WTC11 (cell line): ENCODE data around the gene SYNDIG1. TPM values are rescaled to one million over a fixed set of nuclear protein-coding genes. Genes with fewer than 3 reads are reported as not detected.

Experiments
- ATAC-seq: fragments of 200-7000 bp; cut with Tn5 transposase; 2 replicates; pipeline ENCODE4 v1.10.0; 2021; ENCODE audit warnings: mild to moderate bottlenecking, moderate library complexity
- CTCF ChIA-PET: fragments of 300-600 bp; sonication (Branson Sonifier 250); formaldehyde crosslinking; loops from one replicate; lab custom pipeline; 2021; ENCODE audit warnings: antibody characterized with exemption; lab: Charles Lee
- POLR2A ChIA-PET: fragments of 350-600 bp; sonication (Branson Sonifier 250); formaldehyde crosslinking; loops from one replicate; lab custom pipeline; 2021; ENCODE audit warnings: antibody characterized with exemption; lab: Charles Lee
- DNase-seq: peaks from one replicate; pipeline ENCODE4 v3.0.0; 2021; ENCODE audit warnings: low spot score
- H3K27ac Mint-ChIP-seq: 2 replicates; pipeline ENCODE4 v1.8.0; 2021; ENCODE audit warnings: mixed read lengths
- H3K27me3 Mint-ChIP-seq: 2 replicates; pipeline ENCODE4 v1.8.0; 2021; ENCODE audit warnings: low read depth, mild to moderate bottlenecking, moderate library complexity, mixed read lengths
- H3K36me3 Mint-ChIP-seq: 2 replicates; pipeline ENCODE4 v1.8.0; 2021; ENCODE audit warnings: mixed read lengths
- H3K4me1 Mint-ChIP-seq: 2 replicates; pipeline ENCODE4 v1.8.0; 2022; ENCODE audit warnings: mixed read lengths
- H3K4me3 Mint-ChIP-seq: 2 replicates; pipeline ENCODE4 v1.8.0; 2021; ENCODE audit warnings: mild to moderate bottlenecking, moderate library complexity, mixed read lengths
- H3K9me3 Mint-ChIP-seq: 2 replicates; pipeline ENCODE4 v1.8.0; 2021; ENCODE audit warnings: mixed read lengths
- AFF4 ChIP-seq: sonication (generic); formaldehyde crosslinking; IDR thresholded peaks from 2 replicates; pipeline ENCODE4 v1.8.1; 2023; ENCODE audit warnings: mild to moderate bottlenecking, missing genetic modification reagents, borderline replicate concordance
- EMX1 ChIP-seq: fragments of 250-450 bp; sonication (Bioruptor Pico); IDR thresholded peaks from 2 replicates; pipeline ENCODE4 v1.8.0; 2021; ENCODE audit warnings: mild to moderate bottlenecking
- ETV6 ChIP-seq: sonication (generic); formaldehyde crosslinking; IDR thresholded peaks from 2 replicates; pipeline ENCODE4 v1.8.1; 2022; ENCODE audit warnings: mild to moderate bottlenecking, missing genetic modification reagents
- KAT7 ChIP-seq: sonication (generic); formaldehyde crosslinking; IDR thresholded peaks from 2 replicates; pipeline ENCODE4 v1.8.1; 2023; ENCODE audit warnings: missing genetic modification reagents, mild to moderate bottlenecking, borderline replicate concordance
- MXD4 ChIP-seq: fragments of 250-450 bp; sonication (Bioruptor Pico); IDR thresholded peaks from 2 replicates; pipeline ENCODE4 v1.8.0; 2021; ENCODE audit warnings: mild to moderate bottlenecking, moderate library complexity, borderline replicate concordance
- TCF7 ChIP-seq: sonication (generic); formaldehyde crosslinking; IDR thresholded peaks from 2 replicates; pipeline ENCODE4 v1.8.0; 2022; ENCODE audit warnings: mild to moderate bottlenecking, low read depth, missing genetic modification reagents, moderate library complexity
- TEAD1 ChIP-seq: sonication (generic); formaldehyde crosslinking; IDR thresholded peaks from 2 replicates; pipeline ENCODE4 v1.8.0; 2022; ENCODE audit warnings: mild to moderate bottlenecking, missing genetic modification reagents
- TEAD4 ChIP-seq: sonication (generic); formaldehyde crosslinking; IDR thresholded peaks from 2 replicates; pipeline ENCODE4 v1.8.0; 2022; ENCODE audit warnings: mild to moderate bottlenecking, missing genetic modification reagents
- ZBTB21 ChIP-seq: sonication (generic); formaldehyde crosslinking; IDR thresholded peaks from 2 replicates; pipeline ENCODE4 v1.8.1; 2023; ENCODE audit warnings: mild to moderate bottlenecking, missing genetic modification reagents, borderline replicate concordance
- ZNF219 ChIP-seq: sonication (generic); formaldehyde crosslinking; IDR thresholded peaks from 2 replicates; pipeline ENCODE4 v1.8.0; 2023; ENCODE audit warnings: missing genetic modification reagents, mild to moderate bottlenecking, borderline replicate concordance
- ZNF512 ChIP-seq: sonication (generic); formaldehyde crosslinking; IDR thresholded peaks from 2 replicates; pipeline ENCODE4 v1.8.1; 2022; ENCODE audit warnings: missing genetic modification reagents, borderline replicate concordance
- total RNA-seq: library from RNA; stranded (reverse); gene quantifications from 3 replicates; pipeline ENCODE4 v1.2.3, GENCODE V29; 2021
- TF ChIP-seq, protein P1 (sequence below): sonication (generic); formaldehyde crosslinking; IDR thresholded peaks from 2 replicates; pipeline ENCODE4 v1.8.0; 2023; ENCODE audit warnings: mild to moderate bottlenecking, missing genetic modification reagents
- TF ChIP-seq, protein P2 (sequence below): sonication (generic); formaldehyde crosslinking; IDR thresholded peaks from 2 replicates; pipeline ENCODE4 v1.8.0; 2022; ENCODE audit warnings: missing genetic modification reagents
- TF ChIP-seq, protein P3 (sequence below): fragments of 250-450 bp; sonication (Bioruptor Pico); IDR thresholded peaks from 2 replicates; pipeline ENCODE4 v1.9.0; 2021; ENCODE audit warnings: mild to moderate bottlenecking, borderline replicate concordance
- TF ChIP-seq, protein P4 (sequence below): fragments of 250-450 bp; sonication (Bioruptor Pico); IDR thresholded peaks from 2 replicates; pipeline ENCODE4 v1.8.0; 2021; ENCODE audit warnings: mild to moderate bottlenecking
- TF ChIP-seq, protein P5 (sequence below): sonication (generic); formaldehyde crosslinking; IDR thresholded peaks from 2 replicates; pipeline ENCODE4 v1.8.0; 2022; ENCODE audit warnings: mild to moderate bottlenecking, missing genetic modification reagents

SYNDIG1 gene
- total RNA-seq, 1 experiment from 2014 or later: 6.4 TPM

DNA sequence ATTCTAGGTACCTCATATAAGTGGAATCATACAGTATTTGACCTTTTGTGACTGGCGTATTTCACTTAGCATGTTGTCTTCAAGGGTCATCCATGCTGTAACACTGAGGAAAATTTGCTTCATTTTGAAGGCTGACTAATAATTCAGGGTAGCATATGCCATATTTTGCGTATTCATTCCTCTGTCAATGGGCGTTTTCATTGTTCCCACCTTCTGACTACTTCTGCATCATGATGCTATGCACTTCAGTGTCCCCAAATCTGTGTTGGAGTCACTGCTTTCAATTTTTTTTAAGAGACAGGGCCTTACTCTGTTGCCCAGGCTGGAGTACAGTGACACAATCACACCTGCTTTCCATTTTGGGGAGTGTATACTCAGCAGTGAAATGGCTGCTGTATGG is 51.6 kb downstream of the SYNDIG1 start:
- peaks cover 8% of the 10 kb centered on the region for H3K9me3 Mint-ChIP-seq
- no peak overlapping the region for H3K27ac Mint-ChIP-seq
- H3K36me3 Mint-ChIP-seq: no peaks in the 10 kb centered on the region
- no peak overlapping the region for H3K4me3 Mint-ChIP-seq
- POLR2A ChIA-PET: no interaction called here
- TF ChIP-seq AFF4 (CRISPR knock-in tag): no peak
- TF ChIP-seq TCF7 (CRISPR knock-in tag): no peak
- no peak for TF ChIP-seq ZBTB21 (CRISPR knock-in tag)
- no peak for TF ChIP-seq MXD4 (CRISPR knock-in tag)
- no peak for TF ChIP-seq ETV6 (CRISPR knock-in tag)
- TF ChIP-seq TEAD4 (CRISPR knock-in tag): no peak
- TF ChIP-seq, protein P1, sequence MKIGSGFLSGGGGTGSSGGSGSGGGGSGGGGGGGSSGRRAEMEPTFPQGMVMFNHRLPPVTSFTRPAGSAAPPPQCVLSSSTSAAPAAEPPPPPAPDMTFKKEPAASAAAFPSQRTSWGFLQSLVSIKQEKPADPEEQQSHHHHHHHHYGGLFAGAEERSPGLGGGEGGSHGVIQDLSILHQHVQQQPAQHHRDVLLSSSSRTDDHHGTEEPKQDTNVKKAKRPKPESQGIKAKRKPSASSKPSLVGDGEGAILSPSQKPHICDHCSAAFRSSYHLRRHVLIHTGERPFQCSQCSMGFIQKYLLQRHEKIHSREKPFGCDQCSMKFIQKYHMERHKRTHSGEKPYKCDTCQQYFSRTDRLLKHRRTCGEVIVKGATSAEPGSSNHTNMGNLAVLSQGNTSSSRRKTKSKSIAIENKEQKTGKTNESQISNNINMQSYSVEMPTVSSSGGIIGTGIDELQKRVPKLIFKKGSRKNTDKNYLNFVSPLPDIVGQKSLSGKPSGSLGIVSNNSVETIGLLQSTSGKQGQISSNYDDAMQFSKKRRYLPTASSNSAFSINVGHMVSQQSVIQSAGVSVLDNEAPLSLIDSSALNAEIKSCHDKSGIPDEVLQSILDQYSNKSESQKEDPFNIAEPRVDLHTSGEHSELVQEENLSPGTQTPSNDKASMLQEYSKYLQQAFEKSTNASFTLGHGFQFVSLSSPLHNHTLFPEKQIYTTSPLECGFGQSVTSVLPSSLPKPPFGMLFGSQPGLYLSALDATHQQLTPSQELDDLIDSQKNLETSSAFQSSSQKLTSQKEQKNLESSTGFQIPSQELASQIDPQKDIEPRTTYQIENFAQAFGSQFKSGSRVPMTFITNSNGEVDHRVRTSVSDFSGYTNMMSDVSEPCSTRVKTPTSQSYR: no peak
- TF ChIP-seq, protein P2, sequence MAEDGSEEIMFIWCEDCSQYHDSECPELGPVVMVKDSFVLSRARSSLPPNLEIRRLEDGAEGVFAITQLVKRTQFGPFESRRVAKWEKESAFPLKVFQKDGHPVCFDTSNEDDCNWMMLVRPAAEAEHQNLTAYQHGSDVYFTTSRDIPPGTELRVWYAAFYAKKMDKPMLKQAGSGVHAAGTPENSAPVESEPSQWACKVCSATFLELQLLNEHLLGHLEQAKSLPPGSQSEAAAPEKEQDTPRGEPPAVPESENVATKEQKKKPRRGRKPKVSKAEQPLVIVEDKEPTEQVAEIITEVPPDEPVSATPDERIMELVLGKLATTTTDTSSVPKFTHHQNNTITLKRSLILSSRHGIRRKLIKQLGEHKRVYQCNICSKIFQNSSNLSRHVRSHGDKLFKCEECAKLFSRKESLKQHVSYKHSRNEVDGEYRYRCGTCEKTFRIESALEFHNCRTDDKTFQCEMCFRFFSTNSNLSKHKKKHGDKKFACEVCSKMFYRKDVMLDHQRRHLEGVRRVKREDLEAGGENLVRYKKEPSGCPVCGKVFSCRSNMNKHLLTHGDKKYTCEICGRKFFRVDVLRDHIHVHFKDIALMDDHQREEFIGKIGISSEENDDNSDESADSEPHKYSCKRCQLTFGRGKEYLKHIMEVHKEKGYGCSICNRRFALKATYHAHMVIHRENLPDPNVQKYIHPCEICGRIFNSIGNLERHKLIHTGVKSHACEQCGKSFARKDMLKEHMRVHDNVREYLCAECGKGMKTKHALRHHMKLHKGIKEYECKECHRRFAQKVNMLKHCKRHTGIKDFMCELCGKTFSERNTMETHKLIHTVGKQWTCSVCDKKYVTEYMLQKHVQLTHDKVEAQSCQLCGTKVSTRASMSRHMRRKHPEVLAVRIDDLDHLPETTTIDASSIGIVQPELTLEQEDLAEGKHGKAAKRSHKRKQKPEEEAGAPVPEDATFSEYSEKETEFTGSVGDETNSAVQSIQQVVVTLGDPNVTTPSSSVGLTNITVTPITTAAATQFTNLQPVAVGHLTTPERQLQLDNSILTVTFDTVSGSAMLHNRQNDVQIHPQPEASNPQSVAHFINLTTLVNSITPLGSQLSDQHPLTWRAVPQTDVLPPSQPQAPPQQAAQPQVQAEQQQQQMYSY (CRISPR knock-in tag): no peak
- no peak for TF ChIP-seq ZNF219
- TF ChIP-seq, protein P3, sequence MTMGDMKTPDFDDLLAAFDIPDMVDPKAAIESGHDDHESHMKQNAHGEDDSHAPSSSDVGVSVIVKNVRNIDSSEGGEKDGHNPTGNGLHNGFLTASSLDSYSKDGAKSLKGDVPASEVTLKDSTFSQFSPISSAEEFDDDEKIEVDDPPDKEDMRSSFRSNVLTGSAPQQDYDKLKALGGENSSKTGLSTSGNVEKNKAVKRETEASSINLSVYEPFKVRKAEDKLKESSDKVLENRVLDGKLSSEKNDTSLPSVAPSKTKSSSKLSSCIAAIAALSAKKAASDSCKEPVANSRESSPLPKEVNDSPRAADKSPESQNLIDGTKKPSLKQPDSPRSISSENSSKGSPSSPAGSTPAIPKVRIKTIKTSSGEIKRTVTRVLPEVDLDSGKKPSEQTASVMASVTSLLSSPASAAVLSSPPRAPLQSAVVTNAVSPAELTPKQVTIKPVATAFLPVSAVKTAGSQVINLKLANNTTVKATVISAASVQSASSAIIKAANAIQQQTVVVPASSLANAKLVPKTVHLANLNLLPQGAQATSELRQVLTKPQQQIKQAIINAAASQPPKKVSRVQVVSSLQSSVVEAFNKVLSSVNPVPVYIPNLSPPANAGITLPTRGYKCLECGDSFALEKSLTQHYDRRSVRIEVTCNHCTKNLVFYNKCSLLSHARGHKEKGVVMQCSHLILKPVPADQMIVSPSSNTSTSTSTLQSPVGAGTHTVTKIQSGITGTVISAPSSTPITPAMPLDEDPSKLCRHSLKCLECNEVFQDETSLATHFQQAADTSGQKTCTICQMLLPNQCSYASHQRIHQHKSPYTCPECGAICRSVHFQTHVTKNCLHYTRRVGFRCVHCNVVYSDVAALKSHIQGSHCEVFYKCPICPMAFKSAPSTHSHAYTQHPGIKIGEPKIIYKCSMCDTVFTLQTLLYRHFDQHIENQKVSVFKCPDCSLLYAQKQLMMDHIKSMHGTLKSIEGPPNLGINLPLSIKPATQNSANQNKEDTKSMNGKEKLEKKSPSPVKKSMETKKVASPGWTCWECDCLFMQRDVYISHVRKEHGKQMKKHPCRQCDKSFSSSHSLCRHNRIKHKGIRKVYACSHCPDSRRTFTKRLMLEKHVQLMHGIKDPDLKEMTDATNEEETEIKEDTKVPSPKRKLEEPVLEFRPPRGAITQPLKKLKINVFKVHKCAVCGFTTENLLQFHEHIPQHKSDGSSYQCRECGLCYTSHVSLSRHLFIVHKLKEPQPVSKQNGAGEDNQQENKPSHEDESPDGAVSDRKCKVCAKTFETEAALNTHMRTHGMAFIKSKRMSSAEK: no peak
- no peak for TF ChIP-seq KAT7 (CRISPR knock-in tag)
- no peak for TF ChIP-seq ZNF512 (CRISPR knock-in tag)
- TF ChIP-seq TEAD1: no peak
- TF ChIP-seq, protein P4, sequence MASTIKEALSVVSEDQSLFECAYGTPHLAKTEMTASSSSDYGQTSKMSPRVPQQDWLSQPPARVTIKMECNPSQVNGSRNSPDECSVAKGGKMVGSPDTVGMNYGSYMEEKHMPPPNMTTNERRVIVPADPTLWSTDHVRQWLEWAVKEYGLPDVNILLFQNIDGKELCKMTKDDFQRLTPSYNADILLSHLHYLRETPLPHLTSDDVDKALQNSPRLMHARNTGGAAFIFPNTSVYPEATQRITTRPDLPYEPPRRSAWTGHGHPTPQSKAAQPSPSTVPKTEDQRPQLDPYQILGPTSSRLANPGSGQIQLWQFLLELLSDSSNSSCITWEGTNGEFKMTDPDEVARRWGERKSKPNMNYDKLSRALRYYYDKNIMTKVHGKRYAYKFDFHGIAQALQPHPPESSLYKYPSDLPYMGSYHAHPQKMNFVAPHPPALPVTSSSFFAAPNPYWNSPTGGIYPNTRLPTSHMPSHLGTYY (CRISPR knock-in tag): no peak
- TF ChIP-seq, protein P5, sequence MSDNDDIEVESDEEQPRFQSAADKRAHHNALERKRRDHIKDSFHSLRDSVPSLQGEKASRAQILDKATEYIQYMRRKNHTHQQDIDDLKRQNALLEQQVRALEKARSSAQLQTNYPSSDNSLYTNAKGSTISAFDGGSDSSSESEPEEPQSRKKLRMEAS (CRISPR knock-in tag): no peak
- no peak for TF ChIP-seq EMX1 (CRISPR knock-in tag)
- CTCF ChIA-PET: no interaction called here
- DNase-seq (no peak), ATAC-seq (no peak)
- H3K4me1 Mint-ChIP-seq: no peaks in the 10 kb centered on the region
- H3K27me3 Mint-ChIP-seq: no peaks in the 10 kb centered on the region
